GM12801 (cell line): Measurements from ENCODE around the gene PAK2.

ENCODE experiments used
- CTCF ChIP-seq: IDR thresholded peaks from one replicate; pipeline ENCODE4 v1.5.1; 2011; ENCODE audit warnings: control low read depth; ENCODE audit not compliant: insufficient read length; ENCODE audit errors: extremely low read depth

Gene PAK2

GRCh38 chr3:196774848-196775422, 35.3 kb downstream of the PAK2 start:
- TF ChIP-seq CTCF, result no peak

- TF ChIP-seq CTCF, result no peak
These were observed 36.3 kb downstream of the PAK2 start for GRCh38 chr3:196775938-196776337.

- TF ChIP-seq CTCF, result no peak
These were observed 38.2 kb downstream of the PAK2 start for GRCh38 chr3:196777836-196778235.

- TF ChIP-seq CTCF, result no peak
These were observed 39.1 kb downstream of the PAK2 start for GRCh38 chr3:196778755-196779154.

GRCh38 chr3:196782511-196782910, 42.9 kb downstream of the PAK2 start:
- TF ChIP-seq CTCF, result no peak

GRCh38 chr3:196788528-196788927, 48.9 kb downstream of the PAK2 start:
- no peak for TF ChIP-seq CTCF

- no peak for TF ChIP-seq CTCF
These were observed 50.3 kb downstream of the PAK2 start for GRCh38 chr3:196789885-196790359.
